HepG2 (cell line): ENCODE data around the gene CCDC34. TPM values are rescaled to one million over a fixed set of nuclear protein-coding genes. Genes with fewer than 3 reads are reported as not detected.
A peak's percentile ranks its signal among the peaks of the same experiment; 100 is the strongest.

Experiments used
- KDM4B ChIP-seq: sonication (generic); formaldehyde crosslinking; IDR thresholded peaks from 2 replicates; pipeline ENCODE4 v1.4.0; 2020; ENCODE audit warnings: missing genetic modification reagents
- MXD4 ChIP-seq: IDR thresholded peaks from 2 replicates; pipeline ENCODE4 v1.6.1; 2016; ENCODE audit warnings: mild to moderate bottlenecking, missing biosample characterization, missing genetic modification reagents
- NCOR1 ChIP-seq: fragments of 200-600 bp; sonication (generic); IDR thresholded peaks from 2 replicates; pipeline ENCODE4 v1.7.0; 2017; ENCODE audit warnings: antibody characterized with exemption, low read length, borderline replicate concordance
- NKX3-1 ChIP-seq: sonication (generic); formaldehyde crosslinking; IDR thresholded peaks from 2 replicates; pipeline ENCODE4 v1.5.0; 2020; ENCODE audit warnings: missing genetic modification reagents
- NONO ChIP-seq, 2 experiments: fragments of 450-650 bp in 1 of 2; sonication (generic) in 1 of 2; formaldehyde crosslinking in 1 of 2; IDR thresholded peaks in 1 of 2; conservative IDR thresholded peaks in 1 of 2; 2 replicates each; pipeline versions ENCODE4 v1.6.1 to v1.8.0; 2017 to 2022; ENCODE audit warnings: mild to moderate bottlenecking in 1 of 2, missing genetic modification reagents in 1 of 2, moderate library complexity in 1 of 2
- PHF21A ChIP-seq: sonication (generic); formaldehyde crosslinking; IDR thresholded peaks from 2 replicates; pipeline ENCODE4 v1.5.0; 2020; ENCODE audit warnings: mild to moderate bottlenecking, missing genetic modification reagents
- RFX1 ChIP-seq: fragments of 450-650 bp; IDR thresholded peaks from 2 replicates; pipeline ENCODE4 v1.6.1; 2017
- SNAI1 ChIP-seq: sonication (generic); formaldehyde crosslinking; IDR thresholded peaks from 2 replicates; pipeline ENCODE4 v1.5.0; 2020; ENCODE audit warnings: mild to moderate bottlenecking, missing genetic modification reagents, borderline replicate concordance
- TEAD3 ChIP-seq: optimal IDR thresholded peaks from 2 replicates; pipeline ENCODE3; 2016; ENCODE audit warnings: borderline replicate concordance
- ZBTB8A ChIP-seq: sonication (generic); formaldehyde crosslinking; IDR thresholded peaks from 2 replicates; pipeline ENCODE4 v1.4.0; 2020; ENCODE audit warnings: mild to moderate bottlenecking, low read depth, missing genetic modification reagents, borderline replicate concordance
- ZFP1 ChIP-seq: IDR thresholded peaks from 2 replicates; pipeline ENCODE4 v1.6.1; 2016
- ZMYM2 ChIP-seq: sonication (generic); formaldehyde crosslinking; IDR thresholded peaks from 2 replicates; pipeline ENCODE4 v1.8.0; 2022; ENCODE audit warnings: mild to moderate bottlenecking, missing genetic modification reagents
- ZMYM3 ChIP-seq: sonication (generic); formaldehyde crosslinking; IDR thresholded peaks from 2 replicates; pipeline ENCODE4 v1.5.1; 2020; ENCODE audit warnings: mild to moderate bottlenecking, missing genetic modification reagents
- polyA plus RNA-seq, 8 experiments: library from polyadenylated mRNA; depleted of rRNA in 3 of 8; stranded (reverse) in 7 of 8; unstranded in 1 of 8; fragments of >200 nt; fragmentation: Illumina TruSeq in 4 of 8; extraction: Trizol in 4 of 8; gene quantifications; 2 replicates each; pipeline versions ENCODE4 v1.2.1 to v1.2.3, GENCODE V29; 2011 to 2016; ENCODE audit warnings: low read depth in 4 of 8, missing spikeins in 1 of 8, mixed read lengths in 1 of 8; ENCODE audit not compliant: insufficient read depth in 1 of 8
- total RNA-seq, 5 experiments: library from RNA; depleted of rRNA; stranded (reverse); fragments of >200 nt; fragmentation: Illumina TruSeq; extraction: Trizol; gene quantifications; 2 replicates each; pipeline ENCODE4 v1.2.3, GENCODE V29; 2016; ENCODE audit warnings: low read depth in 1 of 5
- TF ChIP-seq, protein P1 (sequence below), 2 experiments: sonication (generic) in 1 of 2; formaldehyde crosslinking in 1 of 2; IDR thresholded peaks; 2 replicates each; pipeline versions ENCODE4 v1.4.0 to v1.6.1; 2016 to 2020; ENCODE audit warnings: borderline replicate concordance in 1 of 2, low read depth in 1 of 2, mild to moderate bottlenecking in 1 of 2, missing genetic modification reagents in 1 of 2
- TF ChIP-seq, protein P2 (sequence below): sonication (generic); formaldehyde crosslinking; IDR thresholded peaks from 2 replicates; pipeline ENCODE4 v1.4.0; 2020; ENCODE audit warnings: missing genetic modification reagents
- TF ChIP-seq, protein P3 (sequence below): sonication (generic); formaldehyde crosslinking; IDR thresholded peaks from 2 replicates; pipeline ENCODE4 v1.4.0; 2020; ENCODE audit warnings: mild to moderate bottlenecking, missing genetic modification reagents, borderline replicate concordance
- TF ChIP-seq, protein P4 (sequence below): sonication (generic); formaldehyde crosslinking; IDR thresholded peaks from 2 replicates; pipeline ENCODE4 v1.5.1; 2020; ENCODE audit warnings: missing genetic modification reagents, mild to moderate bottlenecking, borderline replicate concordance

CCDC34 gene
- total and polyA plus RNA-seq, 2 of the 13 experiments (the other 11 are each of a cell fraction or from before 2014, with no cell fraction given) = 7.6 to 34.3 TPM

DNA sequence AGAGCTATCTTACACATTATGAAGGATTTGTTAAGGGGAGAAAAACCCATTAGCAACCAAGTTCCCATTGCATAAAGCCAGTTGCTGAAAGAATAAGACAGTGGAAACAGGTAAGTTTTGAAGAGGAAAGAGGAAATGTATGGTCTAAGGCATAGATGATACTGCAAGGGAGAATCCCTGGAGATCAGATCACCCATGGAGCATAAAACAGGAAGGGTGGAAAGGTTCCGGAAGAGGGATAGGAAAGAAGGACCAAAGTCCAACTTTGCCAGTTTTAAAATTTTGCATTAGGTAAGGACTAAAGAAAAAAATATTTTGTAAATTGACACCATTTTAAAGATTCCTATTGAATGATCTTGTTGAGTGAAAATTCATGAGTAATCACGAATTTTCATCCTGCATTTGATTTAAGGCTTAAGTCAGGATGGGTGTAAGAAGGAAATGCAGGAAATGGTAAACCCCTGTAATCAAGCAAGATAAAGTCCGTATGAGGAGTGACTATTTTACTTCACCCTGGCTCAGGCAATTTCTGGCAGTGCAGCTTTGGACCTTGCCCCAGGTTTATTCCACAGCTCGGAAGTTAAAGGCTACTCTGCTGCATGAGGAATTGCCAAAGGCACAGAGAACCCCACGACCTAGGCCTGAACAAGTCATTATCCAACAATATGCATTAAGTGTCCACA lies 70.9 kb downstream of the CCDC34 start (continued):
- TF ChIP-seq, protein P1, sequence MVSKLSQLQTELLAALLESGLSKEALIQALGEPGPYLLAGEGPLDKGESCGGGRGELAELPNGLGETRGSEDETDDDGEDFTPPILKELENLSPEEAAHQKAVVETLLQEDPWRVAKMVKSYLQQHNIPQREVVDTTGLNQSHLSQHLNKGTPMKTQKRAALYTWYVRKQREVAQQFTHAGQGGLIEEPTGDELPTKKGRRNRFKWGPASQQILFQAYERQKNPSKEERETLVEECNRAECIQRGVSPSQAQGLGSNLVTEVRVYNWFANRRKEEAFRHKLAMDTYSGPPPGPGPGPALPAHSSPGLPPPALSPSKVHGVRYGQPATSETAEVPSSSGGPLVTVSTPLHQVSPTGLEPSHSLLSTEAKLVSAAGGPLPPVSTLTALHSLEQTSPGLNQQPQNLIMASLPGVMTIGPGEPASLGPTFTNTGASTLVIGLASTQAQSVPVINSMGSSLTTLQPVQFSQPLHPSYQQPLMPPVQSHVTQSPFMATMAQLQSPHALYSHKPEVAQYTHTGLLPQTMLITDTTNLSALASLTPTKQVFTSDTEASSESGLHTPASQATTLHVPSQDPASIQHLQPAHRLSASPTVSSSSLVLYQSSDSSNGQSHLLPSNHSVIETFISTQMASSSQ (IDR thresholded peaks at IDR 0.05; ENCODE audit: low read depth) = no peak
- TF ChIP-seq, protein P1 (CRISPR knock-in tag; IDR thresholded peaks at IDR 0.05; ENCODE audit: borderline replicate concordance) = peak; percentile 21; the same call in 1 of the 2 replicates
- TF ChIP-seq, protein P2, sequence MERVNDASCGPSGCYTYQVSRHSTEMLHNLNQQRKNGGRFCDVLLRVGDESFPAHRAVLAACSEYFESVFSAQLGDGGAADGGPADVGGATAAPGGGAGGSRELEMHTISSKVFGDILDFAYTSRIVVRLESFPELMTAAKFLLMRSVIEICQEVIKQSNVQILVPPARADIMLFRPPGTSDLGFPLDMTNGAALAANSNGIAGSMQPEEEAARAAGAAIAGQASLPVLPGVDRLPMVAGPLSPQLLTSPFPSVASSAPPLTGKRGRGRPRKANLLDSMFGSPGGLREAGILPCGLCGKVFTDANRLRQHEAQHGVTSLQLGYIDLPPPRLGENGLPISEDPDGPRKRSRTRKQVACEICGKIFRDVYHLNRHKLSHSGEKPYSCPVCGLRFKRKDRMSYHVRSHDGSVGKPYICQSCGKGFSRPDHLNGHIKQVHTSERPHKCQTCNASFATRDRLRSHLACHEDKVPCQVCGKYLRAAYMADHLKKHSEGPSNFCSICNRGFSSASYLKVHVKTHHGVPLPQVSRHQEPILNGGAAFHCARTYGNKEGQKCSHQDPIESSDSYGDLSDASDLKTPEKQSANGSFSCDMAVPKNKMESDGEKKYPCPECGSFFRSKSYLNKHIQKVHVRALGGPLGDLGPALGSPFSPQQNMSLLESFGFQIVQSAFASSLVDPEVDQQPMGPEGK = no peak
- TF ChIP-seq KDM4B (CRISPR knock-in tag) = no peak
- TF ChIP-seq RFX1 = no peak
- TF ChIP-seq SNAI1 (CRISPR knock-in tag) = no peak
- no peak for TF ChIP-seq NKX3-1
- no peak for TF ChIP-seq NONO (IDR thresholded peaks at IDR 0.05)
- no peak for TF ChIP-seq NONO (CRISPR knock-in tag; conservative IDR thresholded peaks at IDR 0.05)
- TF ChIP-seq TEAD3 (CRISPR knock-in tag) = no peak
- TF ChIP-seq, protein P3, sequence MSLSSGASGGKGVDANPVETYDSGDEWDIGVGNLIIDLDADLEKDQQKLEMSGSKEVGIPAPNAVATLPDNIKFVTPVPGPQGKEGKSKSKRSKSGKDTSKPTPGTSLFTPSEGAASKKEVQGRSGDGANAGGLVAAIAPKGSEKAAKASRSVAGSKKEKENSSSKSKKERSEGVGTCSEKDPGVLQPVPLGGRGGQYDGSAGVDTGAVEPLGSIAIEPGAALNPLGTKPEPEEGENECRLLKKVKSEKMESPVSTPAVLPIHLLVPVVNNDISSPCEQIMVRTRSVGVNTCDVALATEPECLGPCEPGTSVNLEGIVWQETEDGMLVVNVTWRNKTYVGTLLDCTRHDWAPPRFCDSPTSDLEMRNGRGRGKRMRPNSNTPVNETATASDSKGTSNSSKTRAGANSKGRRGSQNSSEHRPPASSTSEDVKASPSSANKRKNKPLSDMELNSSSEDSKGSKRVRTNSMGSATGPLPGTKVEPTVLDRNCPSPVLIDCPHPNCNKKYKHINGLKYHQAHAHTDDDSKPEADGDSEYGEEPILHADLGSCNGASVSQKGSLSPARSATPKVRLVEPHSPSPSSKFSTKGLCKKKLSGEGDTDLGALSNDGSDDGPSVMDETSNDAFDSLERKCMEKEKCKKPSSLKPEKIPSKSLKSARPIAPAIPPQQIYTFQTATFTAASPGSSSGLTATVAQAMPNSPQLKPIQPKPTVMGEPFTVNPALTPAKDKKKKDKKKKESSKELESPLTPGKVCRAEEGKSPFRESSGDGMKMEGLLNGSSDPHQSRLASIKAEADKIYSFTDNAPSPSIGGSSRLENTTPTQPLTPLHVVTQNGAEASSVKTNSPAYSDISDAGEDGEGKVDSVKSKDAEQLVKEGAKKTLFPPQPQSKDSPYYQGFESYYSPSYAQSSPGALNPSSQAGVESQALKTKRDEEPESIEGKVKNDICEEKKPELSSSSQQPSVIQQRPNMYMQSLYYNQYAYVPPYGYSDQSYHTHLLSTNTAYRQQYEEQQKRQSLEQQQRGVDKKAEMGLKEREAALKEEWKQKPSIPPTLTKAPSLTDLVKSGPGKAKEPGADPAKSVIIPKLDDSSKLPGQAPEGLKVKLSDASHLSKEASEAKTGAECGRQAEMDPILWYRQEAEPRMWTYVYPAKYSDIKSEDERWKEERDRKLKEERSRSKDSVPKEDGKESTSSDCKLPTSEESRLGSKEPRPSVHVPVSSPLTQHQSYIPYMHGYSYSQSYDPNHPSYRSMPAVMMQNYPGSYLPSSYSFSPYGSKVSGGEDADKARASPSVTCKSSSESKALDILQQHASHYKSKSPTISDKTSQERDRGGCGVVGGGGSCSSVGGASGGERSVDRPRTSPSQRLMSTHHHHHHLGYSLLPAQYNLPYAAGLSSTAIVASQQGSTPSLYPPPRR (CRISPR knock-in tag) = no peak
- no peak for TF ChIP-seq ZBTB8A
- no peak for TF ChIP-seq ZFP1 (CRISPR knock-in tag)
- peak; percentile 52; the same call in 1 of the 2 replicates for TF ChIP-seq ZMYM2
- TF ChIP-seq, protein P4, sequence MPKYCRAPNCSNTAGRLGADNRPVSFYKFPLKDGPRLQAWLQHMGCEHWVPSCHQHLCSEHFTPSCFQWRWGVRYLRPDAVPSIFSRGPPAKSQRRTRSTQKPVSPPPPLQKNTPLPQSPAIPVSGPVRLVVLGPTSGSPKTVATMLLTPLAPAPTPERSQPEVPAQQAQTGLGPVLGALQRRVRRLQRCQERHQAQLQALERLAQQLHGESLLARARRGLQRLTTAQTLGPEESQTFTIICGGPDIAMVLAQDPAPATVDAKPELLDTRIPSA (CRISPR knock-in tag) = no peak
- no peak for TF ChIP-seq ZMYM3
- TF ChIP-seq PHF21A = peak; percentile 59; the same call in 1 of the 2 replicates
- 0 out of 2 replicates have a peak, but pooled peaks have one; percentile 54 for TF ChIP-seq NCOR1
- TF ChIP-seq MXD4 (CRISPR knock-in tag) = peak; percentile 8; the same call in 1 of the 2 replicates
